ENCODE data around the gene DHDH.
"Not testable (repeated sequence)": the region's sequence is repeated elsewhere in the genome, so short reads cannot be mapped to it uniquely, and the experiment has no call there.

- not testable (repeated sequence) for TF ChIP-seq POLR2A, CTCF (IDR thresholded peaks at IDR 0.05)
These were observed 14.2 kb upstream of the DHDH start for GRCh38 chr19:48919271-48919670.

All from heart left ventricle (tissue), 13 donors.